B cell (primary cell): ENCODE measurements around the gene IL1RAP.

Experiments used
- EZH2 ChIP-seq: IDR thresholded peaks from 2 replicates; pipeline ENCODE4 v1.6.1; 2012; ENCODE audit warnings: borderline replicate concordance, low read depth, mild to moderate bottlenecking, moderate library complexity, low read length; ENCODE audit not compliant: insufficient read depth, poor library complexity, severe bottlenecking
- TF ChIP-seq, protein P1 (sequence below): fragments of 200-600 bp; IDR thresholded peaks from one replicate; pipeline ENCODE4 v1.8.0; 2022; ENCODE audit warnings: antibody characterized with exemption, mild to moderate bottlenecking

DNA sequence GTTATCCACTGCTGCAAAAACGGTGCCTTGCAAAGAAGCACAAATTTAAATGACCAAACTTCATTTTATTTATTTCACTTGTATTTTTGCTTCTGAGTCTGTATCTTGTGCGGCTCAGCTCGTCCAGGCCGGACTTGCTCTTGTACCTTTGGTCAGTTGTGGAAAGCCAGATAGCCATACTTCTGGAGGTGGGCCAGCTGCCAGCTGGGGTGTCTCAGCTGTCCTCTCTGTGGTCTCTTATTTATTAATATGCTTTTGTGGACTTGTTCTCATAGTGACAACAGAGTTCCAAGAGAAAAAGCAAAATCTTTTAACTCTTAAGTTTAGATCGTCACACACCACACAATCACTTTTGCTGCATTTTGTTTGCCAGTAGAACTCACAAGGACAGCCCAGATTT lies 87.7 kb downstream of the IL1RAP start:
- TF ChIP-seq, protein P1, sequence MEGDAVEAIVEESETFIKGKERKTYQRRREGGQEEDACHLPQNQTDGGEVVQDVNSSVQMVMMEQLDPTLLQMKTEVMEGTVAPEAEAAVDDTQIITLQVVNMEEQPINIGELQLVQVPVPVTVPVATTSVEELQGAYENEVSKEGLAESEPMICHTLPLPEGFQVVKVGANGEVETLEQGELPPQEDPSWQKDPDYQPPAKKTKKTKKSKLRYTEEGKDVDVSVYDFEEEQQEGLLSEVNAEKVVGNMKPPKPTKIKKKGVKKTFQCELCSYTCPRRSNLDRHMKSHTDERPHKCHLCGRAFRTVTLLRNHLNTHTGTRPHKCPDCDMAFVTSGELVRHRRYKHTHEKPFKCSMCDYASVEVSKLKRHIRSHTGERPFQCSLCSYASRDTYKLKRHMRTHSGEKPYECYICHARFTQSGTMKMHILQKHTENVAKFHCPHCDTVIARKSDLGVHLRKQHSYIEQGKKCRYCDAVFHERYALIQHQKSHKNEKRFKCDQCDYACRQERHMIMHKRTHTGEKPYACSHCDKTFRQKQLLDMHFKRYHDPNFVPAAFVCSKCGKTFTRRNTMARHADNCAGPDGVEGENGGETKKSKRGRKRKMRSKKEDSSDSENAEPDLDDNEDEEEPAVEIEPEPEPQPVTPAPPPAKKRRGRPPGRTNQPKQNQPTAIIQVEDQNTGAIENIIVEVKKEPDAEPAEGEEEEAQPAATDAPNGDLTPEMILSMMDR, result no peak
- no peak for TF ChIP-seq EZH2
